Stimulated activated CD8-positive, alpha-beta memory T cell treated with anti-CD3 and anti-CD28 coated beads, Interleukin-15, amount 100 ng/mL, for 24 hours (primary cell): Measurements from ENCODE around the gene GCLC.

Experiments
- DNase-seq: peaks from one replicate; pipeline ENCODE4 v3.0.0-alpha.2; 2020; ENCODE audit warnings: low read depth

GCLC gene

GRCh38 chr6:53524455-53524815 is 20.5 kb downstream of the GCLC start:
- no peak for DNase-seq

DNA sequence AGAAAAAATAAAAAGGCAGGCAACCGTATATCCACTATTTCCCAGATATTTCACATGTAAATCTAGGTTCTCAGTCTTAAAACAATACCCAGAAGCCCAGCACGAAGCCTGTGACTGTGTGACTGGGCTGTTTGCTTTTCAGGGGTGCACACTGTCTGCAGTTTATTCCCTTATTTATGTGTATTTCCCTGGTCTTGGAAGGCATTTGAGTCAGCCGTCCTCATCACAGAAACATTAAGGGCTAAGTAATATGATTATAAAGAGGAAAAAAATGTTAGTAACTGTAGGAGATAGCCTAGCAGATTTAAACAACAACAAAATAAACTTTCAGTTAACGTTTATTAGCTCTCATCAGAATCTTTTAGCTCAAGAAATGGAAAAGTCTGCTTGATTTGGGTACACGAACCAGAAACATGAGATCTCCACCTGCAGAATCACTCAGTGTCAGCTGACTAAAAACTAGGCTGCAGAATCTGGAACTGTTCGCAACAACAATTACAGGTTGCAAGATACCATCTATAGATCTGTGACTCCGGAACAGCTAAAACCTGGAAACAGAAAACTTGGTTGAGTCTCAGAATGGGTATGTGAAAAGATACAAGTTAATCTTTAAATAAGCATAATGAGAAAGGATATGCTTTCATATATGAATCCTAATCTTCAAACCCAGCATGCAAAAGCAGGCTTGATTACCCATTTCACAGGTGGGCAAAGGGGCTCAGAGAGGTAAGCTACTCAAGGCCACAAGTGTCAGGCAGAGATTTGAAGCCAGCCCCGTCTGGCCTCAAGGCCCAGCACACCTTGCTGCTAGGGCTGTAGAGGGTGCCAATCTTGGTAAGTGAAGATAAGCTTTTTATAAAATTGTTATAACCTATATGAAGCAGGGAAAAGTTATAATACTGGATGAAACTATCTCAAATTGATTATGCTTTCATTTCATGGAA is 21.1 kb downstream of the GCLC start:
- no peak for DNase-seq

GRCh38 chr6:53520320-53520928 is 24.5 kb downstream of the GCLC start:
- DNase-seq, result no peak

DNA sequence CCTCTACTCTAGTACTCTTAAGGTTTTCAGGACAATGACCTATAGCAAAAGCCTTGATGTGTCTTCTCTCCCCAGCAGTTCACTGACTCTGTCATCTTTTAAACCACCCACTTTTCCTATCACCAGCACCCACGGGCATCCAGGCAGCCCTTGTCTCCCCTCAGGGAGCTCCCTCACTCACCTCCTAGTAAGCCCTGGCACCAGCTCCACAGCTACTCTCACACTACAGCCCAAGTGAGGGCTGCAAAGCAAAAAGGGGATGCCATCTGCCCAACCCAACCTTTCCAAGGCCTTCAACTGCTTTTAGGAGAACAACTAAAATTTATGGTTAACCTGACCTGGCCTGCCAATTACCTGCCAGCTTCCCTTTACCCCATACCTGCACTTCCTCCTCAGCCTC is 26.0 kb downstream of the GCLC start:
- DNase-seq, result no peak

GRCh38 chr6:53517021-53517420 is 27.9 kb downstream of the GCLC start:
- DNase-seq, result no peak

DNA sequence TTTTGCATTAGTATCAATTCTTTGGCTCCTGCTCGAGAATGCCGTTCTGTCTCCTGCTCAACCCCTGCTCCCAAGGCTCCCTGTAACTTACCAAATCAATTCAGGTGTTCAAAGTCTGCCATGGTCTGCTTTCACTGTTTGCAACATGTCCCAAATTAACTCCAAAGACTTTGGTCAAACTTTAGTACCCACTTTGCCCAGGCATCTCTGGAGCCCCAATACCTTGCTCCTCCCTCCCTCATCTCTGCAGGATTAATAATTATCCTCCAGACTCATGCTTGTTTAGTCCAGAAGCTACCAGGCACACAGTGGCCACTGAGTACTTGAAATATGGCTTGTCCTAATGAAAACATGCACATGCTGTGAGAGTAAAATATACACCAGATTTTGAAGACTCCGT is 30.2 kb downstream of the GCLC start:
- DNase-seq, result no peak

DNA sequence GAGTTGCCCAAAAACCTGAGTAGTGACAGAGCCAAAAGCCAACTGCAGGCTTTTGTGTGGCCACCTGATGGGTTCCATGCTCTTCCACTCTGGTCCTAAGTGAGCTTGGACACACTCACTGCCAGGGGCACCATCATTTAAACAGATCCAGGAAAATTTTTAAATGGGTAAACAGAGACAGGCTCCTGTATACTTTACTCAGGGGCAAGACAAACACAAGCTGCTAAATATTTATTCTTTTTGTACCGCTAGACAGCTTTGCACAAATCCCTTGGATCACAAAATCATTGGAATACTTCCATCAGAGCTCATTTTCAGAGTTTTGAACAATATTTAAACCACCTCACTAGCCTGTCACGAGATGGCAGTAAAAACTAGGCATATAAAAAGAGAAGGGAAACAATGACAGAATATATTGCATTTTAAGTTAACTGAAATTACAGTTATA is 31.4 kb downstream of the GCLC start:
- no peak for DNase-seq

DNA sequence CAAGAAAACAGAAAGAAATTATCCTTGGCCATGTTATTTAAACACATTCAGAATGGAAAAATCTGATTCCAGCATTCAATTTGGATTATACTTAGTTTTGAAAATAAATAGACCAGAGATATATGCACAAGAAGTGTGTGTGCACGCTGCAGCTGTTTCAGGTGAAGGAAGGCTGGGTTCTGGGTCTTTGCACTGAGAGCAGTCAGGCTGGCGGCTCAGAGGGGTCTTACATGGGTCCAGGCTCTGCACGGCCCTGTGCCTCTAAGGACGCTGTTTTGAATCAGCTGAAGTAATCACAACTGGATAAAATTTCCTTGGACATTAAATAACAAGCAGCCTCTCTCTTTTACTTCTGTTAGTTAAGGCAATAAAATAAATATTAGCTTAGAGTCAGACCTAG is 31.8 kb downstream of the GCLC start:
- no peak for DNase-seq

DNA sequence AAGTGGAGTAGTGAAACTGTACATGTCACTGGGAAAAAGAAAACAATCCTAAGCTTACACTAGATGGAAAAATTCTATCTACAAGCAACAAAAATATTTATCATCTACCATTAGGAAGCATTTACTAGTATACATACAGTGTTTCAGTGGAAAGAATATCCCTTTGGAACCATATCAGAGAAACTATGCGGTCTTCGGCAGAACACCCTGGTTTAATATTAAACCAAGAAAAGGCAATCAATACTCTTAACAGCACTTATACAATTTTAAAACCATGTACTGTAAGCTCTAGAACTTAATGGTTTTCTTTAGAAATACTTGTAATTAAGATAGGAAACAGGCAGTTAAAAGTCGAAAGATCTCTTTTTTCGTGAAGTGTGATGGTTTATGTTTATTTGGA is 32.3 kb downstream of the GCLC start:
- no peak for DNase-seq

GRCh38 chr6:53510746-53511145 is 34.2 kb downstream of the GCLC start:
- DNase-seq, result no peak

- no peak for DNase-seq
Observed at GRCh38 chr6:53506872-53507271, 38.0 kb downstream of the GCLC start.

DNA sequence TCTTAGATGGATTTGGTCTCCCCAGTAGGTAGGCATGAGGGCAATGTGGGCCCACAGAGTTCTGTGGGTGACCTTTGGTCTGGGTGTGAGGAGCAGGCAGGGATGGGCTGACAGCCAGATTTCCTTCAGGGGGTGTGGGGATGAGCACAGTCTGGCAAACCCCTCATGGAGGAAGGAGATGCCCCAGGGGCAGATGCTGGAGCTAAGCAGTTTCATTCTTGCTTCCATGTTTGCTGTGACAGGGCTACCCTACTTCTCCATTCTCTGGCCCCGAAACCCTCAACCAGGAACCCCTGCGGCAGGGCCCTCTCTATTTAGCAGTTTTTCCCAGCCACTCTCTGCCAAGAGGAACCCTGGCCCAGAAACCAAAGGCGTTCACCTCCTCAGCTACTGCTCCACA is 40.4 kb downstream of the GCLC start:
- DNase-seq, result no peak

GRCh38 chr6:53503060-53503459 is 41.8 kb downstream of the GCLC start:
- no peak for DNase-seq

GRCh38 chr6:53501432-53501831 is 43.5 kb downstream of the GCLC start:
- no peak for DNase-seq

DNA sequence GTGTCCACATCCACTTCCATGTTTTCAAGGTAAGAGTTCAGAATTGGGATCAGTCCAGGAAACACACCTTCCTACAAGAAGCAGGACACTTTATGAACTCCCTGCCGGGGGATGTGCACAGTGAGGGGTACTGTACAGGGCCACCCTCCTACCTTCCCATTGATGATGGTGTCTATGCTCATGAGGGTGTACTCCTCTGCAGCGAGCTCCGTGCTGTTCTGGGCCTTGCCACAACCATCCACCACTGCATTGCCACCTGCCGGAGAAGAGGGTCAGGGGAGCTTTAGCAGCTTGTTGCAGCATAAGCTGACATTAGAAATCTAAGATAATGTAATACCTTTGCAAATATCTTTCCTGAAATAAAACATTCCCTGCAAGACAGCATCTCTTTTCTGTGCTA is 44.8 kb downstream of the GCLC start:
- DNase-seq, result no peak

DNA sequence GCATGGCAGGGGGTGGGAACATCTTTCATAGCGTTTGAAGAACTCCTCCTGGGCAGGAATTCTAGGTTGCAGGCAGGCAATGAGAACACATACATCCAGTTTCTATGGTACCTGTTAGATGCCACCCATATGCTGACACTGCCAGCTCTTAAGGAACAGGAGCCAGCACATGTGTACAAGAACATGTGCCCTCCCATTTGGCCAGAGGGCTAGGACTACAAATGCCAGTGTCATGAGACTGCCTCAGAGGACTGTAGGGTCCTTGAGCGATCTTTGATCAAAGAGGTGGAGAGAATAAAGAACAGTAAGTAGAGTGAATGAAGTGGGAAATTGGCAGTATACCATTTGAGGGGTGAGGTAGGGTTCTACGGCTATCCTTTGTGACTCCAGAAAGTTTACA is 45.8 kb downstream of the GCLC start:
- DNase-seq, result no peak

GRCh38 chr6:53498649-53499048 is 46.3 kb downstream of the GCLC start:
- DNase-seq, result no peak

DNA sequence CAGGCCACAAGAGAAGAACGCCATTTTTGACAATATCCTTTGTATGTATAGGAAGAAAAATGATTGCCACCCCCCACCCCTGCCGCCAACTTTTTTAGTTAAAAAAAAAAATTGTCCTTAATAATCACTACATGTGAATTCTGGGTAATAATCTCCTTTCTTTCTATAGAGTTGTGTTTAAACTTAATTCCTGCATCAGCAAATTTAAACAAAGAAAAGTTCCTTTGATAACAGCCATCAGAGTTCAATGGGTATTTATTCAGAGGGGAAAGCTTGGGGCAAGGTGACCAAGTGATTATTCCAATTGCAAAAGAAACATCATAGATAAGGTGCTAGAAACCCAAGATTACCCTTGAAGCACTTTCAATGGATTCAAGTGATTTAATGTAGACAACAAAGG is 47.0 kb downstream of the GCLC start:
- no peak for DNase-seq

DNA sequence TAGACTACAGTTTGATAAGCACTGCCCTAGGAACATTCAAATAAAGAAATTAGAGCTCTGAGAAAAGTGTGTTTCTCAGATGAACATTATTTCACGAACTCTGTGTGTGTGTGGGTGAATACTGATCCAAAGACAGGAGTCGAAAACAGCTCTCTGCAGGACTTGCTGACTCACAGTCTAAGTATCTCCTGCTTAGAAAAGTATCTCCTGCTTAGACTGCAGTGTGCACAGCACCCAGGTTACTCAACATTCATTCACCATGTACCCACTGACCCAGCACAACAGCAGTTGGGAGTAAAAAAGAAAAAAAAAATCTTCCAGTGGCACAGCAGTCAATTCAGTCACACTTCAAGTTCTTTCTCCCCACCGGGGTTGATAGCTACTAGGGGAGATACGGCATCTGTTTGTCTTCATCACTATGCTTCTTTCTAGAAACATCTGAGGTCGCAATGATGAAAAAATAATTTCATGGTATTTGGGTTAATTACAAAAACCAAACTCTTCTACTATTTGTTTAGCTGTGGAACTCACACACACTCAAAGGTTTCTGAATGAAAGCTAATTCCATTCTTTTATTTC is 48.0 kb downstream of the GCLC start:
- DNase-seq, result no peak

GRCh38 chr6:53495506-53496499 is 49.1 kb downstream of the GCLC start:
- DNase-seq, result no peak

DNA sequence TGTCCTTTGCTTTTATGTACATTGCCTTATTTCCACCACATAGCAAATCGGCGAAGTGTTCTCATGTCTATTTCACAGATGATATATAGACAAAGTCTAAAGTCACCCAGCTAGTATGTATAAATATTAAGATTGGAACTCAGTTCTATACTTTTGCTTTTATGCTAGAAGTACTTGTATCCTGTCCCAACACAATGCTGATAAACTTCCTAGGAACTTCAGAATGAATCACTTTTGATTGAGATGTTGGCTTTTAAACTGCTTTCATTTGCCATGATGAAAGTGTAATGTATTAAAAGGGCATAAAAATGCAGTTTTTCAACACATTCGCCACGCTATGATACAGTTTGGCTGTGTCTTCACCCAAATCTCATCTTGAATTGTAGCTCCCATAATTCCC is 50.8 kb downstream of the GCLC start:
- no peak for DNase-seq

GRCh38 chr6:53493635-53494025 is 51.3 kb downstream of the GCLC start:
- DNase-seq, result no peak
